Right lobe of liver (tissue), 4 donors: ENCODE measurements around the gene RND3.

Experiments
- CTCF ChIP-seq, 4 donors: fragments of 200-600 bp in 3 of 4; fragments of 450-650 bp in 1 of 4; IDR thresholded peaks; one replicate each; pipeline versions ENCODE4 v1.5.1 to v1.8.0; 2016 to 2022; ENCODE audit warnings: antibody characterized with exemption in 4 of 4, mild to moderate bottlenecking in 2 of 4
- POLR2A ChIP-seq: fragments of 450-650 bp; IDR thresholded peaks from one replicate; pipeline ENCODE4 v1.6.1; 2017; ENCODE audit warnings: antibody characterized with exemption, mild to moderate bottlenecking
- donor health status: DM: no; HTN: no; CAD: no.
- donor health status: DM: no; HTN: no; CAD: no.
- donor health status: DM: no; HTN: yes; CAD: no.

DNA sequence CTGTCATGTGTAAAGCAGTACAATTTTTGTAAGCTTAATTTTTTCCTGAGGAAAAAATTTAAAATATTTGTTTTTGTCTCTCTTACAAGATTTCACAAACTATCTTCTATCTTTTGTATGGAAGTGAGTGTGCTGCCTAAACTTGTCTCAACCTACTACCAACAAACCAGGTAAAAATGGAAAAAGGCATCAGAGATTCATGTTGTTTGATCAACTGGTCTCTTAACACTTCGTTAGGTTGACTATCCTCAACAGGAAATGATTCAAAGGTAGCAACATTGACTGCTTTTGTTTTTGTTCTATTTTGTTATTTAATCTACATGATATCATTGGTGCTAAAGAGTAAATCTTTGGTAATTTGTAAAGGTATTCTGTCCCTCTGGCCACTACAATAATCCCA is 47.7 kb upstream of the RND3 start:
- TF ChIP-seq CTCF (IDR thresholded peaks at IDR 0.05), result no peak
- no peak for TF ChIP-seq POLR2A
